ENCODE results near the gene COPRS. TPM values are rescaled to one million over a fixed set of nuclear protein-coding genes. Genes with fewer than 3 reads are reported as not detected.

The COPRS gene
- total and polyA plus RNA-seq, 2 of the 13 experiments (the other 11 are each of a cell fraction or from before 2014, with no cell fraction given), result 22.7 to 93.8 TPM

- Histone ChIP-seq H3K9ac (ENCODE audit: insufficient read depth, low read depth, low read length) (peak overlapping the region; percentile 72), H3K4me2 (ENCODE audit: low read depth, low read length) (peak overlapping the region; percentile 90), H3K36me3 (replicated peaks in 1 of 2; ENCODE audit: control insufficient read depth in 1 of 2, insufficient read depth in 2 of 2, low read length in 2 of 2) (peaks cover 1 to 3% of the 10 kb centered on the region in 2 experiments; a peak in 4 of 5 replicates), H4K20me1 (ENCODE audit: insufficient read depth, low read length) (no peaks in the 10 kb centered on the region), H3K4me3 (replicated peaks in 1 of 3; ENCODE audit: insufficient read depth in 1 of 3, low read depth in 2 of 3, low read length in 3 of 3) (peak overlapping the region; percentile 72 to 87 (median 84)), H3K27me3 (ENCODE audit: control insufficient read depth in 1 of 2, insufficient read depth in 2 of 2, low read length in 2 of 2) (no peaks in the 10 kb centered on the region), H3K27ac (ENCODE audit: extremely low read length, insufficient read depth, low read length) (peak overlapping the region; percentile 52), H3K4me1 (ENCODE audit: insufficient read depth, low read length) (peaks cover 39% of the 10 kb centered on the region), H3K79me2 (ENCODE audit: insufficient read depth, low read length) (peaks cover 20% of the 10 kb centered on the region), H3K9me3 (ENCODE audit: low read length) (no peaks in the 10 kb centered on the region), H2AFZ (ENCODE audit: low read length) (no peak overlapping the region)
- in situ Hi-C loops (cut with HindIII; ENCODE audit: extremely low pct_ligation_motif_present, low pct_unique_long_range_greater_than_20kb), result loop anchor here (25.0 kb wide), 1 partner anchor 104 kb away; no protein-coding TSS in a partner anchor
- ATAC-seq (peak; percentile 55), FAIRE-seq (no peak), DNase-seq (ENCODE audit: low spot score) (no peak)
- BruUV-seq (replicated peaks), result TSS peak; percentile 57
- intact Hi-C loops (cut with micrococcal nuclease; ENCODE audit: unreplicated experiment), result no loop called here
- WGBS (ENCODE audit: low lambda C conversion rate), result 24% methylated on average over 13 of the region's 13 CpGs
- POLR2A ChIA-PET, result interaction anchor here (0.7 kb wide), 1 partner anchor 54 kb away, joined by 3 read pairs; no protein-coding TSS in a partner anchor
- CTCF ChIA-PET (ENCODE audit: low intra/inter-chr PET ratio, low total read pairs), result no interaction called here
- TF ChIP-seq ASH2L (IDR thresholded peaks at IDR 0.05; ENCODE audit: insufficient read length, low read depth, low read length), result peak; percentile 18
- TF ChIP-seq ZBTB42 (CRISPR knock-in tag; IDR thresholded peaks at IDR 0.05), result 0 out of 2 replicates have a peak, but pooled peaks have one; percentile 4
- TF ChIP-seq FOXA3 (CRISPR knock-in tag; IDR thresholded peaks at IDR 0.05), result 0 out of 2 replicates have a peak, but pooled peaks have one; percentile 19
- no peak for TF ChIP-seq ZNF704 (CRISPR knock-in tag; IDR thresholded peaks at IDR 0.05; ENCODE audit: borderline replicate concordance)
- 0 out of 2 replicates have a peak, but pooled peaks have one; percentile 5 for TF ChIP-seq ZBTB7B (CRISPR knock-in tag; IDR thresholded peaks at IDR 0.05)
- 0 out of 2 replicates have a peak, but pooled peaks have one; percentile 55 for TF ChIP-seq CCDC6 (CRISPR knock-in tag; IDR thresholded peaks at IDR 0.05)
- TF ChIP-seq PAXIP1 (CRISPR knock-in tag; conservative IDR thresholded peaks at IDR 0.05), result 0 out of 2 replicates have a peak, but pooled peaks have one; percentile 9
- TF ChIP-seq ZKSCAN5 (CRISPR knock-in tag; IDR thresholded peaks at IDR 0.05), result no peak
- no peak for TF ChIP-seq FOXA1 (IDR thresholded peaks at IDR 0.05)
- TF ChIP-seq FOXA1 (CRISPR knock-in tag; IDR thresholded peaks at IDR 0.05), result peak; percentile 45
- TF ChIP-seq ZNF878 (CRISPR knock-in tag; IDR thresholded peaks at IDR 0.05), result 0 out of 2 replicates have a peak, but pooled peaks have one; percentile 34
- peak; percentile 18; the same call in 1 of the 2 replicates for TF ChIP-seq KAT8 (CRISPR knock-in tag; IDR thresholded peaks at IDR 0.05)
- 0 out of 2 replicates have a peak, but pooled peaks have one; percentile 23 for TF ChIP-seq ZNF3 (CRISPR knock-in tag; IDR thresholded peaks at IDR 0.05)
- TF ChIP-seq KAT7 (CRISPR knock-in tag; IDR thresholded peaks at IDR 0.05; ENCODE audit: borderline replicate concordance), result 0 out of 2 replicates have a peak, but pooled peaks have one; percentile 20
- 0 out of 2 replicates have a peak, but pooled peaks have one; percentile 30 for TF ChIP-seq KMT2A (CRISPR knock-in tag; IDR thresholded peaks at IDR 0.05)
- peak; percentile 42; the same call in 1 of the 2 replicates for TF ChIP-seq SIN3A (IDR thresholded peaks at IDR 0.05; ENCODE audit: borderline replicate concordance, low read depth, low read length)
- TF ChIP-seq RNF219 (CRISPR knock-in tag; IDR thresholded peaks at IDR 0.05), result no peak
- 0 out of 2 replicates have a peak, but pooled peaks have one; percentile 55 for TF ChIP-seq ZNF317 (CRISPR knock-in tag; IDR thresholded peaks at IDR 0.05)
Observed at GRCh38 chr17:31857920-31858641, 963 bp downstream of the COPRS start.

Data from HepG2 (cell line).